Right lobe of liver (tissue), 4 donors: Measurements from ENCODE around the gene MFAP4.

Experiments used
- POLR2A ChIP-seq: fragments of 450-650 bp; IDR thresholded peaks from one replicate; pipeline ENCODE4 v1.6.1; 2017; ENCODE audit warnings: antibody characterized with exemption, mild to moderate bottlenecking
- TF ChIP-seq, protein P1 (sequence below), 4 donors: fragments of 200-600 bp in 3 of 4; fragments of 450-650 bp in 1 of 4; IDR thresholded peaks; one replicate each; pipeline versions ENCODE4 v1.5.1 to v1.8.0; 2016 to 2022; ENCODE audit warnings: antibody characterized with exemption in 4 of 4, mild to moderate bottlenecking in 2 of 4
- donor health status: DM: no; HTN: no; CAD: no.
- donor health status: DM: no; HTN: no; CAD: no.
- donor health status: DM: no; HTN: yes; CAD: no.

DNA sequence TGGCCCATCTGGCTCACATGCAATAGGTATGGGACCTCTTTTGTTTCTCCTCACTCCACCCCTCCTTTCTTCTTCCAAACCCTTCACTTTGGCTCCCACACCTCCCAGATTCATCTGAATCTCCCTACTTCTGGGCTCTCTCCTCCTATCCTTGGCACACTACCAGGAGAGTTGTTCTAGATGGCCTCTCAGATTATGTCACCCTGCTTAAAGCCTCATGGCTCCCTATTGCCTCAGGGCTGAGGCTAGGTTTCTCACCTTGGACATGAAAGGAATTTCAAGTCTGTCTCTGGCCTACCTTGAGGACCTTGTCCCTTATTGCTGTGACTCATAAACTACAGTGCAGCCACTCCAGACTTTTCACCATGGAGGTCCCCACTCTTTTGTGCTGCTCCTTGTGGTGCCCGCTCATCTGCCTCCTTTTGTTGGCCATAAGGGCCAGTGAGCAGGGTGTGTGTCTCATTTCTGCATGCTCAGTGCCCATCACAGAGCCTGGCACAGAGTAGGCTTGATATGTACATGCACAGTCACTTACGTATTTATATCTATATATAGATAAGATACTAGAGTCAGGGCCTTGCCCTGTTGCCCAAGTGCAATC lies 1.0 kb upstream of the MFAP4 start:
- TF ChIP-seq, protein P1, sequence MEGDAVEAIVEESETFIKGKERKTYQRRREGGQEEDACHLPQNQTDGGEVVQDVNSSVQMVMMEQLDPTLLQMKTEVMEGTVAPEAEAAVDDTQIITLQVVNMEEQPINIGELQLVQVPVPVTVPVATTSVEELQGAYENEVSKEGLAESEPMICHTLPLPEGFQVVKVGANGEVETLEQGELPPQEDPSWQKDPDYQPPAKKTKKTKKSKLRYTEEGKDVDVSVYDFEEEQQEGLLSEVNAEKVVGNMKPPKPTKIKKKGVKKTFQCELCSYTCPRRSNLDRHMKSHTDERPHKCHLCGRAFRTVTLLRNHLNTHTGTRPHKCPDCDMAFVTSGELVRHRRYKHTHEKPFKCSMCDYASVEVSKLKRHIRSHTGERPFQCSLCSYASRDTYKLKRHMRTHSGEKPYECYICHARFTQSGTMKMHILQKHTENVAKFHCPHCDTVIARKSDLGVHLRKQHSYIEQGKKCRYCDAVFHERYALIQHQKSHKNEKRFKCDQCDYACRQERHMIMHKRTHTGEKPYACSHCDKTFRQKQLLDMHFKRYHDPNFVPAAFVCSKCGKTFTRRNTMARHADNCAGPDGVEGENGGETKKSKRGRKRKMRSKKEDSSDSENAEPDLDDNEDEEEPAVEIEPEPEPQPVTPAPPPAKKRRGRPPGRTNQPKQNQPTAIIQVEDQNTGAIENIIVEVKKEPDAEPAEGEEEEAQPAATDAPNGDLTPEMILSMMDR (IDR thresholded peaks at IDR 0.05): no peak
- no peak for TF ChIP-seq POLR2A
